Astrocyte (in vitro differentiated cells and primary cell): ENCODE results near the gene PDCL2.

ENCODE experiments used
- CTCF ChIP-seq: IDR thresholded peaks from 2 replicates; pipeline ENCODE4 v1.5.1; 2011; ENCODE audit warnings: low read depth, mild to moderate bottlenecking, inconsistent platforms, low read length, moderate library complexity; ENCODE audit not compliant: insufficient read depth
- EZH2 ChIP-seq: IDR thresholded peaks from 2 replicates; pipeline ENCODE4 v1.6.1; 2012; ENCODE audit warnings: mild to moderate bottlenecking, low read length, inconsistent platforms; ENCODE audit not compliant: insufficient read depth

GRCh38 chr4:55592014-55592413 is at the start of gene PDCL2:
- TF ChIP-seq CTCF (no peak), EZH2 (no peak)
